Endothelial cell of umbilical vein (primary cell): ENCODE data around the gene CDX1. TPM values are rescaled to one million over a fixed set of nuclear protein-coding genes. Genes with fewer than 3 reads are reported as not detected.

Experiments
- BruUV-seq: library from RNA; stranded (reverse); fragments of 400-500 nt; replicated peaks from 2 replicates; lab custom pipeline; 2021; lab: Mats Ljungman, UMichigan
- CTCF ChIA-PET: fragments of 300-600, 350-600 bp; sonication (Branson Sonifier 250); formaldehyde crosslinking; loops from one replicate; lab custom pipeline; 2021; ENCODE audit warnings: antibody characterized with exemption, inconsistent platforms; lab: Charles Lee
- POLR2A ChIA-PET: fragments of 300-600, 350-600 bp; sonication (Branson Sonifier 250); formaldehyde crosslinking; loops from one replicate; lab custom pipeline; 2021; ENCODE audit warnings: antibody characterized with exemption, inconsistent platforms; lab: Charles Lee
- DNase-seq: peaks from one replicate; pipeline ENCODE4 v3.0.0-alpha.2; 2011; ENCODE audit warnings: low read depth, low spot score
- FAIRE-seq: peaks from 2 replicates; lab custom pipeline; 2011; peaks lifted over from hg19 to GRCh38; lab: Jason Lieb, UNC
- H2AFZ ChIP-seq: 2 replicates; pipeline ENCODE4 v1.6.0; 2012; ENCODE audit warnings: low read depth, low read length, control low read depth, inconsistent platforms
- H3K27ac ChIP-seq: 2 replicates; pipeline ENCODE4 v1.5.1; 2011; ENCODE audit warnings: low read depth, mild to moderate bottlenecking, control low read depth, low read length, moderate library complexity; ENCODE audit not compliant: insufficient read depth
- H3K27me3 ChIP-seq, 2 experiments: 2 replicates each; pipeline versions ENCODE4 v1.6.0 to v1.6.1; 2011; ENCODE audit warnings: low read length in 2 of 2, mixed read lengths in 1 of 2; ENCODE audit not compliant: control insufficient read depth in 2 of 2, insufficient read depth in 2 of 2
- H3K36me3 ChIP-seq, 2 experiments: 2 replicates in 1 of 2; 3 replicates in 1 of 2; pipeline ENCODE4 v1.5.1; 2011; ENCODE audit warnings: low read length in 2 of 2, mild to moderate bottlenecking in 1 of 2, moderate library complexity in 1 of 2; ENCODE audit not compliant: control insufficient read depth in 2 of 2, insufficient read depth in 2 of 2; ENCODE audit errors: extremely low read depth in 1 of 2
- H3K4me1 ChIP-seq: 3 replicates; pipeline ENCODE4 v1.5.1; 2011; ENCODE audit warnings: mild to moderate bottlenecking, low read length; ENCODE audit not compliant: control insufficient read depth, insufficient read depth; ENCODE audit errors: extremely low read depth
- H3K4me2 ChIP-seq: 2 replicates; pipeline ENCODE4 v1.6.1; 2011; ENCODE audit warnings: low read length, control low read depth, mixed read lengths; ENCODE audit not compliant: insufficient read depth
- H3K4me3 ChIP-seq, 3 experiments: fragments of 200-600 bp in 1 of 3; sonication (generic), shearing (Covaris generic) in 1 of 3; replicated peaks in 1 of 3; 2 replicates each; pipeline ENCODE4 v1.5.1; 2011 to 2016; ENCODE audit warnings: control low read depth in 3 of 3, low read length in 3 of 3, mild to moderate bottlenecking in 2 of 3, inconsistent platforms in 1 of 3, low read depth in 1 of 3, moderate library complexity in 1 of 3; ENCODE audit not compliant: insufficient read depth in 1 of 3
- H3K79me2 ChIP-seq: 2 replicates; pipeline ENCODE4 v1.6.0; 2012; ENCODE audit warnings: low read length, inconsistent platforms; ENCODE audit not compliant: control insufficient read depth, insufficient read depth
- H3K9ac ChIP-seq: replicated peaks from 2 replicates; pipeline ENCODE3; 2011; ENCODE audit warnings: low read length, control low read depth; ENCODE audit not compliant: insufficient read depth; ENCODE audit errors: extremely low read depth
- H3K9me1 ChIP-seq: replicated peaks from 3 replicates; pipeline ENCODE4 v1.6.0; 2011; ENCODE audit warnings: mild to moderate bottlenecking, low read length; ENCODE audit not compliant: control insufficient read depth, insufficient read depth; ENCODE audit errors: extremely low read depth
- H3K9me3 ChIP-seq: replicated peaks from 2 replicates; pipeline ENCODE4 v1.5.1; 2012; ENCODE audit warnings: low read length, inconsistent platforms; ENCODE audit not compliant: control insufficient read depth, insufficient read depth
- H4K20me1 ChIP-seq: replicated peaks from 2 replicates; pipeline ENCODE3; 2011; ENCODE audit warnings: mild to moderate bottlenecking, low read length; ENCODE audit not compliant: control insufficient read depth, insufficient read depth; ENCODE audit errors: extremely low read depth
- CTCF ChIP-seq, 2 donors: IDR thresholded peaks; 1 replicate in 1 of 2; 2 replicates in 1 of 2; pipeline ENCODE4 v1.5.1; 2011; ENCODE audit warnings: low read length in 2 of 2, mild to moderate bottlenecking in 2 of 2, moderate library complexity in 2 of 2, control low read depth in 1 of 2, inconsistent platforms in 1 of 2, low read depth in 1 of 2; ENCODE audit not compliant: insufficient read depth in 1 of 2; ENCODE audit errors: extremely low read depth in 1 of 2
- EZH2 ChIP-seq: IDR thresholded peaks from 2 replicates; pipeline ENCODE4 v1.6.1; 2012; ENCODE audit warnings: borderline replicate concordance, low read depth, mild to moderate bottlenecking, moderate library complexity, low read length, inconsistent platforms; ENCODE audit not compliant: severe bottlenecking
- FOS ChIP-seq: IDR thresholded peaks from 2 replicates; pipeline ENCODE4 v1.6.1; 2011; ENCODE audit warnings: mild to moderate bottlenecking, low read length, moderate library complexity, borderline replicate concordance; ENCODE audit not compliant: insufficient read depth
- GATA2 ChIP-seq: IDR thresholded peaks from 2 replicates; pipeline ENCODE4 v1.7.0; 2011; ENCODE audit warnings: low read depth, mild to moderate bottlenecking, moderate library complexity, mixed read lengths, low read length; ENCODE audit not compliant: insufficient read length, insufficient read depth
- JUN ChIP-seq: IDR thresholded peaks from 2 replicates; pipeline ENCODE4 v1.6.1; 2011; ENCODE audit warnings: borderline replicate concordance, low read depth; ENCODE audit not compliant: insufficient read length, insufficient read depth
- MAX ChIP-seq: IDR thresholded peaks from 2 replicates; pipeline ENCODE4 v1.6.1; 2011; ENCODE audit not compliant: insufficient read depth, insufficient read length
- MYC ChIP-seq: IDR thresholded peaks from one replicate; pipeline ENCODE4 v1.6.1; 2011; ENCODE audit warnings: mild to moderate bottlenecking, low read depth, low read length
- POLR2A ChIP-seq: IDR thresholded peaks from 2 replicates; pipeline ENCODE4 v1.6.1; 2012; ENCODE audit warnings: low read depth, mild to moderate bottlenecking, control low read depth, low read length
- POLR2AphosphoS5 ChIP-seq: IDR thresholded peaks from 2 replicates; pipeline ENCODE4 v1.6.1; 2012; ENCODE audit warnings: low read depth, mild to moderate bottlenecking, control low read depth, low read length, moderate library complexity; ENCODE audit not compliant: insufficient read depth
- dilution Hi-C: fragments of 300-500 bp; cut with MboI; formaldehyde crosslinking; loops from one replicate; pipeline ENCODE4 v1.15.0; 2019; ENCODE audit warnings: low sequenced_read_pairs; ENCODE audit not compliant: extremely low pct_ligation_motif_present
- intact Hi-C: fragments of 100-400 bp; cut with micrococcal nuclease; formaldehyde crosslinking; loops from one replicate; pipeline ENCODE4 v1.10.0; 2022
- polyA plus RNA-seq, 4 experiments: library from polyadenylated mRNA; depleted of rRNA in 3 of 4; stranded (reverse) in 3 of 4; unstranded in 1 of 4; fragments of >200 nt; gene quantifications; 2 replicates each; pipeline versions ENCODE4 v1.2.1 to v1.2.3, GENCODE V29; 2011 to 2012; ENCODE audit warnings: missing spikeins in 1 of 4
- total RNA-seq: library from RNA; stranded (reverse); gene quantifications from 2 replicates; pipeline ENCODE4 v1.2.3, GENCODE V29; 2021

Gene CDX1
- total and polyA plus RNA-seq, 2 donors (not counting 3 experiments of a cell fraction or from before 2014, with no cell fraction given), result not detected

DNA sequence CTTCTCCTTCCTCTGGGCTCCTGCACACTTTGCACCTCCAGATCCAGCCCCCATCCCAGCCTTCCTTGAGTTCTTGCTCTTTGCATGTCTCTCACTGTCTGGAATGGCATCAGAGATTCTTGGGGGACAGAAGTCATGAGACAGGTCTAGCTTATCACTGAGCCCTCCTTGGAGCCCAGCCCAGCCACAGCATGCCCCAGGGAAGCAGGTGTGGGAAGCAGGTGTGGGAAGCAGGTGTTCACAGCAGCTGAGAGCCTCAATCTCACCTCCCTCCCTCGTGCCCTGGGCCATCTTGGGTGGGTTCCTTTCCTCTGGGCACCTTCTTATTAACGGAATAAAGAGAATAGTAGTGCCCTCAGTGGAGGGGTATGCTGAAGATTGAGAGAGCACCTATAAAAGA lies 50.5 kb downstream of the CDX1 start:
- intact Hi-C loops (loop anchor here (5.0 kb wide), 1 partner anchor 580 kb away; no protein-coding TSS in a partner anchor), dilution Hi-C loops (no loop called here)
- no peak overlapping the region for H3K27ac ChIP-seq
- H3K9me3 ChIP-seq, result no peaks in the 10 kb centered on the region
- no peaks in the 10 kb centered on the region for H4K20me1 ChIP-seq
- no peaks in the 10 kb centered on the region for H3K36me3 ChIP-seq
- BruUV-seq, result no TSS peak
- no peak overlapping the region for H3K4me3 ChIP-seq
- no peaks in the 10 kb centered on the region for H3K79me2 ChIP-seq
- H3K27me3 ChIP-seq, result peaks cover 0 to 8% of the 10 kb centered on the region in 2 experiments
- no peaks in the 10 kb centered on the region for H3K9me1 ChIP-seq
- no peak overlapping the region for H3K4me2 ChIP-seq
- ChIA-PET POLR2A (no interaction called here), CTCF (interaction anchor here (0.9 to 6.5 kb wide), 6 partner anchors 11 to 384 kb away, joined by 3 to 65 read pairs (median 16); no protein-coding TSS in a partner anchor)
- no peak for FAIRE-seq
- no peak for DNase-seq
- no peak overlapping the region for H3K9ac ChIP-seq
- H3K4me1 ChIP-seq, result no peaks in the 10 kb centered on the region
- no peak for TF ChIP-seq MYC
- no peak for TF ChIP-seq CTCF (IDR thresholded peaks at IDR 0.05; ENCODE audit: extremely low read depth in 1 of 2, insufficient read depth in 1 of 2, low read depth in 1 of 2, low read length in 2 of 2)
- no peak for TF ChIP-seq MAX
- no peak for TF ChIP-seq POLR2AphosphoS5
- TF ChIP-seq GATA2, result no peak
- no peak for TF ChIP-seq JUN
- no peak for TF ChIP-seq EZH2
- no peak for TF ChIP-seq FOS
- TF ChIP-seq POLR2A, result no peak
- H2AFZ ChIP-seq, result no peak overlapping the region
